ENCODE data around the gene VPS52. TPM values are rescaled to one million over a fixed set of nuclear protein-coding genes. Genes with fewer than 3 reads are reported as not detected.
A peak's percentile ranks its signal among the peaks of the same experiment; 100 is the strongest.

Gene VPS52
- total and polyA plus RNA-seq, 9 of the 15 experiments (the other 6 are each of a cell fraction or from before 2014, with no cell fraction given), result 24.4 to 103 (median 40.2) TPM

- TF ChIP-seq NUFIP1 (IDR thresholded peaks at IDR 0.05; ENCODE audit: partially characterized antibody) (no peak), ZNF280B (CRISPR knock-in tag; IDR thresholded peaks at IDR 0.05) (no peak), BDP1 (IDR thresholded peaks at IDR 0.05; ENCODE audit: insufficient read depth, insufficient read length) (no peak), ZZZ3 (IDR thresholded peaks at IDR 0.05) (no peak), SIN3B (IDR thresholded peaks at IDR 0.05; ENCODE audit: low read depth) (no peak), ZNF639 (CRISPR knock-in tag; conservative IDR thresholded peaks at IDR 0.05 in 1 of 2, IDR thresholded peaks at IDR 0.05 in 1 of 2) (no peak), KLF10 (CRISPR knock-in tag; IDR thresholded peaks at IDR 0.05) (no peak), CCAR2 (IDR thresholded peaks at IDR 0.05; ENCODE audit: low read depth, low read length) (no peak), ZFP30 (CRISPR knock-in tag; IDR thresholded peaks at IDR 0.05; ENCODE audit: borderline replicate concordance) (no peak), ZNF121 (CRISPR knock-in tag; conservative IDR thresholded peaks at IDR 0.05) (peak; percentile 97), SMAD3 (CRISPR knock-in tag; conservative IDR thresholded peaks at IDR 0.05) (no peak), ZBED1 (IDR thresholded peaks at IDR 0.05) (0 out of 2 replicates have a peak, but pooled peaks have one; percentile 29), PURB (CRISPR knock-in tag; IDR thresholded peaks at IDR 0.05; ENCODE audit: low read depth) (no peak)
Measured at GRCh38 chr6:33273924-33274902, 2.5 kb upstream of the VPS52 start (continued).
